ENCODE data around the gene HPCA. TPM values are rescaled to one million over a fixed set of nuclear protein-coding genes. Genes with fewer than 3 reads are reported as not detected.

The HPCA gene
- total RNA-seq, 1 experiment from 2014 or later: 1.2 TPM

GRCh38 chr1:32865639-32866405 lies 20.5 kb upstream of the HPCA start:
- Histone ChIP-seq H3K4me2 (ENCODE audit: insufficient read depth, insufficient read length, low read length) (no peak overlapping the region), H4K8ac (replicated peaks; ENCODE audit: insufficient read length, low read depth, low read length) (no peak overlapping the region), H3K23ac (ENCODE audit: insufficient read length, low read depth, low read length) (no peak overlapping the region), H3K79me1 (ENCODE audit: insufficient read depth, low read depth, low read length, poor library complexity, severe bottlenecking) (no peaks in the 10 kb centered on the region), H2AK5ac (ENCODE audit: insufficient read length, low read length) (no peak overlapping the region), H3T11ph (ENCODE audit: low read length) (no peak overlapping the region), H3K79me2 (ENCODE audit: insufficient read depth, low read length) (no peaks in the 10 kb centered on the region), H2BK5ac (ENCODE audit: insufficient read length, low read length) (no peak overlapping the region), H2BK12ac (ENCODE audit: insufficient read length, low read depth, low read length) (no peak overlapping the region), H3K9me3 (ENCODE audit: control insufficient read depth, low read depth, low read length) (no peaks in the 10 kb centered on the region), H2BK120ac (ENCODE audit: low read depth, low read length, poor library complexity, severe bottlenecking) (no peak overlapping the region), H2AFZ (ENCODE audit: low read length) (no peak overlapping the region), H4K20me1 (ENCODE audit: control insufficient read depth, insufficient read depth, insufficient read length) (no peaks in the 10 kb centered on the region), H3K27ac (ENCODE audit: insufficient read length, low read depth, low read length) (no peak overlapping the region), H3K4ac (ENCODE audit: low read depth, low read length) (no peak overlapping the region), H3K56ac (ENCODE audit: insufficient read length, low read depth, low read length) (no peak overlapping the region), H3K18ac (ENCODE audit: insufficient read length, low read depth, low read length) (no peak overlapping the region), H2BK15ac (ENCODE audit: low read depth, low read length) (no peak overlapping the region), H2BK20ac (ENCODE audit: low read depth, low read length, poor library complexity, severe bottlenecking) (no peak overlapping the region), H4K91ac (ENCODE audit: insufficient read length, low read depth, low read length) (no peak overlapping the region), H3K9ac (ENCODE audit: extremely low read depth, insufficient read length, low read length) (no peak overlapping the region), H3K27me3 (ENCODE audit: insufficient read depth, low read length) (peaks cover 11% of the 10 kb centered on the region; the same call in 1 of the 2 replicates), H3K23me2 (ENCODE audit: insufficient read length, low read depth, low read length, poor library complexity, severe bottlenecking) (no peaks in the 10 kb centered on the region), H3K14ac (ENCODE audit: insufficient read depth, low read length) (no peak overlapping the region), H4K5ac (ENCODE audit: insufficient read length, low read depth, low read length) (no peak overlapping the region), H3K4me1 (ENCODE audit: insufficient read depth, low read length) (0 out of 2 replicates have a peak, but pooled peaks cover 2% of the 10 kb centered on the region)
- Mint-ChIP-seq H3K27me3 (ENCODE audit: low read depth) (peaks cover 23% of the 10 kb centered on the region), H3K4me1 (peaks cover 14 to 19% of the 10 kb centered on the region in 2 experiments), H3K4me3 (no peak overlapping the region), H3K36me3 (ENCODE audit: insufficient read depth in 1 of 3, low read depth in 3 of 3) (peaks cover 8 to 26% (median 18%) of the 10 kb centered on the region in 3 experiments), H3K9me3 (no peaks in the 10 kb centered on the region), H3K27ac (peak overlapping the region in 1 of 3 experiments; percentile 2; a peak in 1 of 7 replicates)
- WGBS (ENCODE audit: extremely low coverage, insufficient read length, low lambda C conversion rate): no CpG with 5 or more reads among the region's 3 CpGs
- no peak for DNase-seq
- no peak for TF ChIP-seq CTCF (conservative IDR thresholded peaks at IDR 0.05)
